Loucy (cell line): Measurements from ENCODE around the gene SH2D6.

Source experiments
- H2AFZ ChIP-seq: fragments of 200-600 bp; sonication (generic); 2 replicates; pipeline ENCODE4 v1.6.0; 2016; ENCODE audit warnings: antibody characterized with exemption, mild to moderate bottlenecking, low read length, moderate library complexity
- H3F3A ChIP-seq: fragments of 200-600 bp; 2 replicates; pipeline ENCODE4 v1.6.0; 2016; ENCODE audit warnings: antibody characterized with exemption, low read depth, mild to moderate bottlenecking
- H3K27me3 ChIP-seq: fragments of 200-600 bp; sonication (generic); 2 replicates; pipeline ENCODE4 v1.6.1; 2014; ENCODE audit warnings: low read length, mild to moderate bottlenecking; ENCODE audit not compliant: insufficient read depth, poor library complexity, severe bottlenecking
- H3K36me3 ChIP-seq: fragments of 200-600 bp; sonication (generic); 2 replicates; pipeline ENCODE4 v1.6.1; 2016; ENCODE audit warnings: low read length; ENCODE audit not compliant: insufficient read depth
- H3K4me1 ChIP-seq: fragments of 200-600 bp; sonication (generic); 2 replicates; pipeline ENCODE4 v1.5.1; 2014; ENCODE audit warnings: low read length, mild to moderate bottlenecking; ENCODE audit not compliant: insufficient read depth, poor library complexity, severe bottlenecking
- H3K4me2 ChIP-seq: fragments of 200-600 bp; sonication (generic); 2 replicates; pipeline ENCODE4 v1.6.0; 2014; ENCODE audit warnings: antibody characterized with exemption, low read length, low read depth, mild to moderate bottlenecking; ENCODE audit not compliant: poor library complexity, severe bottlenecking
- H3K4me3 ChIP-seq: fragments of 200-600 bp; sonication (generic); 2 replicates; pipeline ENCODE4 v1.5.1; 2014; ENCODE audit warnings: low read length, mild to moderate bottlenecking, mixed read lengths; ENCODE audit not compliant: poor library complexity, severe bottlenecking
- H3K79me2 ChIP-seq: fragments of 200-600 bp; sonication (generic); 2 replicates; pipeline ENCODE4 v1.6.1; 2014; ENCODE audit warnings: low read length; ENCODE audit not compliant: insufficient read depth
- H3K9ac ChIP-seq: fragments of 200-600 bp; sonication (generic); 2 replicates; pipeline ENCODE4 v1.6.0; 2014; ENCODE audit warnings: mild to moderate bottlenecking, low read depth, low read length, moderate library complexity; ENCODE audit not compliant: poor library complexity, severe bottlenecking
- H3K9me2 ChIP-seq: fragments of 200-600 bp; sonication (generic); replicated peaks from 2 replicates; pipeline ENCODE4 v1.6.1; 2016; ENCODE audit warnings: low read depth, low read length, mixed read lengths
- H3K9me3 ChIP-seq: fragments of 200-600 bp; sonication (generic); 2 replicates; pipeline ENCODE4 v1.6.1; 2014; ENCODE audit warnings: mild to moderate bottlenecking, antibody characterized with exemption, low read length, low read depth; ENCODE audit not compliant: insufficient read depth
- H4K20me1 ChIP-seq: fragments of 200-600 bp; sonication (generic); 2 replicates; pipeline ENCODE4 v1.6.0; 2014; ENCODE audit warnings: antibody characterized with exemption, low read length, mild to moderate bottlenecking; ENCODE audit not compliant: insufficient read depth, poor library complexity, severe bottlenecking
- CTCF ChIP-seq: fragments of 200-600 bp; sonication (generic); conservative IDR thresholded peaks from 2 replicates; pipeline ENCODE4 v1.5.1; 2014; ENCODE audit warnings: mild to moderate bottlenecking, antibody characterized with exemption, low read length
- EZH2phosphoT487 ChIP-seq: fragments of 200-600 bp; IDR thresholded peaks from 2 replicates; pipeline ENCODE4 v1.6.1; 2018; ENCODE audit warnings: antibody characterized with exemption, mild to moderate bottlenecking, moderate library complexity, borderline replicate concordance

The SH2D6 gene

GRCh38 chr2:85397925-85398331, 20.6 kb upstream of the SH2D6 start:
- Histone ChIP-seq H3K4me1 (peaks cover 2% of the 10 kb centered on the region), H3K9ac (no peak overlapping the region), H3K9me3 (no peaks in the 10 kb centered on the region), H3K4me3 (no peak overlapping the region), H3K27me3 (no peaks in the 10 kb centered on the region), H3K9me2 (no peaks in the 10 kb centered on the region), H3K36me3 (peaks cover 66% of the 10 kb centered on the region; the same call in 1 of the 2 replicates), H4K20me1 (no peaks in the 10 kb centered on the region), H3K79me2 (peaks cover 16% of the 10 kb centered on the region), H2AFZ (no peak overlapping the region), H3K4me2 (no peak overlapping the region), H3F3A (no peaks in the 10 kb centered on the region)
- no peak for TF ChIP-seq EZH2phosphoT487
- no peak for TF ChIP-seq CTCF

GRCh38 chr2:85398426-85399182, 19.9 kb upstream of the SH2D6 start:
- Histone ChIP-seq H3K4me2 (no peak overlapping the region), H3K9me3 (no peaks in the 10 kb centered on the region), H2AFZ (no peak overlapping the region), H3K9me2 (no peaks in the 10 kb centered on the region), H3K9ac (no peak overlapping the region), H3K36me3 (peaks cover 66% of the 10 kb centered on the region; the same call in 1 of the 2 replicates), H3K27me3 (no peaks in the 10 kb centered on the region), H3F3A (no peaks in the 10 kb centered on the region), H3K4me1 (peaks cover 5% of the 10 kb centered on the region), H3K79me2 (peaks cover 22% of the 10 kb centered on the region), H4K20me1 (no peaks in the 10 kb centered on the region), H3K4me3 (no peak overlapping the region)
- TF ChIP-seq CTCF (no peak), EZH2phosphoT487 (no peak)

GRCh38 chr2:85399183-85399455, 19.4 kb upstream of the SH2D6 start:
- Histone ChIP-seq H3K36me3 (peaks cover 64% of the 10 kb centered on the region; the same call in 1 of the 2 replicates), H4K20me1 (no peaks in the 10 kb centered on the region), H3K4me1 (peaks cover 5% of the 10 kb centered on the region), H3K27me3 (no peaks in the 10 kb centered on the region), H3K79me2 (peaks cover 27% of the 10 kb centered on the region), H3K4me3 (no peak overlapping the region), H3K4me2 (no peak overlapping the region), H3K9ac (no peak overlapping the region), H3F3A (no peaks in the 10 kb centered on the region), H3K9me3 (no peaks in the 10 kb centered on the region), H3K9me2 (no peaks in the 10 kb centered on the region), H2AFZ (no peak overlapping the region)
- TF ChIP-seq EZH2phosphoT487: no peak
- no peak for TF ChIP-seq CTCF
